Colonic mucosa (tissue), 4 donors: ENCODE data around the gene IARS2. TPM values are rescaled to one million over a fixed set of nuclear protein-coding genes. Genes with fewer than 3 reads are reported as not detected.
A peak's percentile ranks its signal among the peaks of the same experiment; 100 is the strongest.

Experiments
- DNase-seq: peaks from one replicate; pipeline ENCODE4 v3.0.0-alpha.2; 2020
- H3K27ac ChIP-seq: fragments of 200-600 bp; one replicate; pipeline ENCODE4 v1.8.0; 2021
- H3K27me3 ChIP-seq: fragments of 200-600 bp; one replicate; pipeline ENCODE4 v1.8.0; 2021
- H3K36me3 ChIP-seq: fragments of 200-600 bp; one replicate; pipeline ENCODE4 v1.8.0; 2021
- H3K4me1 ChIP-seq: fragments of 200-600 bp; one replicate; pipeline ENCODE4 v1.8.0; 2021; ENCODE audit warnings: mild to moderate bottlenecking
- H3K4me3 ChIP-seq: fragments of 200-600 bp; one replicate; pipeline ENCODE4 v1.8.0; 2021
- H3K9ac ChIP-seq, 2 donors: one replicate each; pipeline ENCODE4 v1.7.0; 2013; ENCODE audit warnings: control low read depth in 2 of 2, low read depth in 2 of 2, low read length in 2 of 2
- H3K9me3 ChIP-seq: fragments of 200-600 bp; one replicate; pipeline ENCODE4 v1.8.0; 2021
- CTCF ChIP-seq: fragments of 200-600 bp; IDR thresholded peaks from one replicate; pipeline ENCODE4 v1.8.0; 2022; ENCODE audit warnings: antibody characterized with exemption, mild to moderate bottlenecking
- intact Hi-C: fragments of 100-400 bp; cut with DNase I; formaldehyde crosslinking; loops from one replicate; pipeline ENCODE4 v1.14.1; 2022
- total RNA-seq, 2 donors: library from RNA; stranded (reverse); fragmentation: NEBNext Ultra II Directional in 1 of 2; extraction: Animal tissue kit (Norgen Biotek cat#: 25700) in 1 of 2; gene quantifications; one replicate each; pipeline ENCODE4 v1.2.1, GENCODE V29; 2021
- donor health status: healthy.
- donor health status: DM: no; HTN: no; CAD: no.
- donor health status: DM: no; HTN: no; CAD: no.

IARS2 gene
- total RNA-seq, 2 donors from 2014 or later, result 80.6 to 114 TPM

- Histone ChIP-seq H3K4me1 (no peaks in the 10 kb centered on the region), H3K4me3 (no peak overlapping the region), H3K36me3 (no peaks in the 10 kb centered on the region), H3K27ac (peak overlapping the region; percentile 87), H3K9ac (no peak overlapping the region), H3K27me3 (no peaks in the 10 kb centered on the region), H3K9me3 (no peaks in the 10 kb centered on the region)
- TF ChIP-seq CTCF, result no peak
- peak; percentile 48 for DNase-seq
- intact Hi-C loops, result no loop called here
Measured at GRCh38 chr1:220121791-220122530, 28.0 kb downstream of the IARS2 start.

GRCh38 chr1:220123066-220123465, 29.1 kb downstream of the IARS2 start:
- H3K4me1 ChIP-seq, result no peaks in the 10 kb centered on the region
- no peak for DNase-seq
- no peaks in the 10 kb centered on the region for H3K27me3 ChIP-seq
- H3K27ac ChIP-seq, result peak overlapping the region; percentile 87
- TF ChIP-seq CTCF, result no peak
- H3K4me3 ChIP-seq, result no peak overlapping the region
- no peak overlapping the region for H3K9ac ChIP-seq
- H3K9me3 ChIP-seq, result no peaks in the 10 kb centered on the region
- intact Hi-C loops, result no loop called here
- no peaks in the 10 kb centered on the region for H3K36me3 ChIP-seq

- H3K4me1 ChIP-seq, result no peaks in the 10 kb centered on the region
- no peaks in the 10 kb centered on the region for H3K27me3 ChIP-seq
- H3K36me3 ChIP-seq, result no peaks in the 10 kb centered on the region
- H3K27ac ChIP-seq, result no peak overlapping the region
- peak; percentile 13 for TF ChIP-seq CTCF
- no peaks in the 10 kb centered on the region for H3K9me3 ChIP-seq
- intact Hi-C loops, result no loop called here
- H3K4me3 ChIP-seq, result no peak overlapping the region
- H3K9ac ChIP-seq, result no peak overlapping the region
- DNase-seq, result no peak
Measured at GRCh38 chr1:220123889-220124288, 30.0 kb downstream of the IARS2 start.

- Histone ChIP-seq H3K4me1 (no peaks in the 10 kb centered on the region), H3K9me3 (no peaks in the 10 kb centered on the region), H3K27me3 (no peaks in the 10 kb centered on the region), H3K36me3 (no peaks in the 10 kb centered on the region), H3K9ac (no peak overlapping the region), H3K4me3 (no peak overlapping the region), H3K27ac (no peak overlapping the region)
- DNase-seq, result no peak
- intact Hi-C loops, result no loop called here
- TF ChIP-seq CTCF, result no peak
Measured at GRCh38 chr1:220124542-220124941, 30.6 kb downstream of the IARS2 start.

GRCh38 chr1:220127076-220127475, 33.1 kb downstream of the IARS2 start:
- intact Hi-C loops, result no loop called here
- Histone ChIP-seq H3K9ac (no peak overlapping the region), H3K9me3 (no peaks in the 10 kb centered on the region), H3K36me3 (no peaks in the 10 kb centered on the region), H3K4me3 (no peak overlapping the region), H3K27ac (no peak overlapping the region), H3K4me1 (no peaks in the 10 kb centered on the region), H3K27me3 (no peaks in the 10 kb centered on the region)
- DNase-seq, result no peak
- no peak for TF ChIP-seq CTCF
